GM18517 (cell line): Measurements from ENCODE around the gene TEKT2.

Experiments
- ATAC-seq: cut with Tn5 transposase; IDR thresholded peaks from one replicate; pipeline ENCODE4 v1.9.1; 2021; ENCODE audit warnings: mild to moderate bottlenecking, moderate library complexity; ENCODE audit not compliant: unreplicated experiment

Gene TEKT2

GRCh38 chr1:36100376-36100775 is 16.5 kb downstream of the TEKT2 start:
- no peak for ATAC-seq

DNA sequence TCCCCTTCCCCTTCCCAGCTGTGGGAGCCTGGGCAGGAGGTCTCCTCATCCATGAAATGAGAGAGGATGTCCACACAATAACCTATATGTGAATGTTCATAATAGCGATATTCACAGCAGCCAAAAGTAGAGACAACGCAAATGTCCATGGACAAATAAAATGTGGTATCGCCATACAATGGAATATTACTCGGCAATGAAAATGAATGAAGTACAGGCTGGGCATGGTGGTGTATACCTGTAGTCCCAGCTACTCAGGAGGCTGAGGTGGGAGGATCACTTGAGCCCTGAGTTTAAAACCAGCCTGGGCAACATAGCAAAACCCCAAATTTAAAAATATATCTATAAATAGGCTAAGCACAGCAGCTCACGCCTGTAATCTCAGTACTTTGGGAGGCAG is 17.7 kb downstream of the TEKT2 start:
- ATAC-seq: no peak

GRCh38 chr1:36106269-36106668 is 22.4 kb downstream of the TEKT2 start:
- no peak for ATAC-seq

DNA sequence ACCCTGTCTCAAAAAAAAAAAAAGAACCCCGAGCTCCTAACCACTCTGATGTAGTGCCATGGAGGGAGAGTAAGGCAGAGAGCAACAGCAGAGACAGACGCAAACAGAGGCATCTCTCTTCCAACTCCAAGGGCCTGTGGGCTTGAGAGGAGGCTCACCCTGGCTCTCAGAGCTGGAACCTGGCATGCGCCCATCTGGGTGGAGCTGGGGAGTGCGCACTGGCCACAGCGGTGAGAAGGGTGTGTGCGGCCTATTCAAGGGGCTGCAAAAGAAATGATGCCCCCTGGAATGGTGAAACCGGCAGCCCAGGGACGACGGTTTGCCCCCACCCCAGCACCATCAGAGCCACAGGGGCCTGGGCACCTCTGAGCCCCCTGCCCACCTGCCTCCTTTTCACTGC is 23.5 kb downstream of the TEKT2 start:
- ATAC-seq: no peak

DNA sequence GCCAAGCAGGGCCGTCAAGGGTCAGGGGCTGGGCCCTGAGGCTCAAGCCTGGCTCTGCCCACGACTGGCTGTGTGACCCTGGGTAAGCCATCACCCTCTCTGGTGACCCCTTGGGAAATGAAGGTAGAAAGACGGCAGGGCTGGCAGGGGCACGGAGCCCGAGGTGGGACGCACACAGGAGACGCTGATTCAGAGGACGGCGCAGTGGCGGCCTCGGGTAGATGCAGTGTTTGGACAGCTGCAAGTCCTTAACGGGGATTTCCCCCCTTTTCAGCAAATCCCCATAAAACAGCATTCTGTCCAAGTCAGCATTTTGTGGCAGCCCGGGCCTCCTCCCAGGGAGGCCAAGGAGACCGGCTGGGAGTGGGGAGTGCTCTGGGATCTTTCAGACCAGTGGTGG is 24.4 kb downstream of the TEKT2 start:
- no peak for ATAC-seq

DNA sequence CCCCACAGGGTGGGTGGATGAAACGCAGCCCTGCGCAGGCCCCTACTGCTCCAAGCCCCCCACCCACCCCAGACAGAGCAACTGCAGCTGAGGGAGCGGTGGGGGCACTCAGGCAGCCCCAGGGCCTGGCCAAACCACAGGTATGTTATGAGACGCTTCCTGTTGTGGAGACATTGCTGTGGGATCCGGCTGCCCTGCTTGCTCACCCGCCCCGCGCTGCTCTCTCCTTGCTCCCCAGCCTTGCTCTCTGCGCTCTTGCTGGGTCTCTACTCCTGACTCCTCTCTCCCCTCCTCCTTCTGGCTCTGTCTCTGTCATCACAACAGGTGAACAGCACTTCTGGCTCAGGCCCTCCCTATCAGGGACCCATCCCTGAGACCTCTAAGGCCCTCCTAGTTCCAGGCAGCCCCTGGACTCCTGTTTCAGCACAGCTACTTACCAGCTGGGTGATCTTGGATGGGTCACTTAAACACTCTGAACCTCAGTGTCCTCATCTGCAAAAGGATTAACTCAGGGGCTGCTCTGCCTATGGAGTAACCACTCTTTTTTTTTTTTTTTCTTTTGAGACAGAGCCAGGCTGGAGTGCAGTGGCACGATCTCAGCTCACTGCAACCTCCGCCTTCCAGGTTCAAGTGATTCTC is 25.3 kb downstream of the TEKT2 start:
- ATAC-seq: no peak

GRCh38 chr1:36111151-36111550 is 27.3 kb downstream of the TEKT2 start:
- no peak for ATAC-seq

GRCh38 chr1:36112823-36113222 is 28.9 kb downstream of the TEKT2 start:
- no peak for ATAC-seq

DNA sequence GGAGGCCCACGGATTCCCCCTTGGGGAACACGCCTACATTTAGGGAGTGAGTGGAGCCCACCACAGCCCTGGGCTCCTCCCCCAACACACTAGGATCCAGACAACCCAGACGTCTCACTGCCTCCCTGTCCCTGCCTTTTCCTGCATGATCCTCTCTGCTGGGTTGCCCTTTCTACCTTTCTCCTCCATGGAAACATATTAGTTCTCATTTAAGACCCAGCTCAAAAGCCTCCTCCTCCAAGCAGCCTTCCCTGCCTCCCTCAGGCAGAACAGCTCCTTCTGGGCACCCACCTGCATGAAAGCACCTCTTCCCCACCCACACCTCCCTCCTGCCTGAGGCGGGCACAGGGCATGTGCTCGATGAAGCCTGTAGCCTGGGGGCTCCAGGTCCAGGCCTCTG is 30.5 kb downstream of the TEKT2 start:
- ATAC-seq: no peak

GRCh38 chr1:36115200-36115669 is 31.3 kb downstream of the TEKT2 start:
- no peak for ATAC-seq

DNA sequence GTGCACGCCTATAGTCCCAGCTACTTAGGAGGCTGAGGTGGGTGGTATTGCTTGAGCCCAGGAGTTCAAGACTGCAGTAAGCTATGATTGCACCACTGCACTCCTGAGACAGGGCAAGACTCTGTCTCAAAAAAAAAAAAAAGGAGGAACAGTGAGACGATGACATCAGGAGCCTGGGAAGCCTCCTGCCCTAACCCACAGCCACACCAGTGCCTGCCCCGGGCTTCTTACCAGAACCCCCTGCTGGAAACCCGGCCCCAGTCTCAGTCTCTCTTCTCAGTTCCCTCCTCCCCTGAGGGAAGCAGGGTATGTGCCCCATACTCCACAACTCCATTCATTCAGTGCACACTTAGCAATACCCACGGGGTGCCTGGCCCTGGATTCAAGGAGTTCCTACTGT is 32.0 kb downstream of the TEKT2 start:
- no peak for ATAC-seq

DNA sequence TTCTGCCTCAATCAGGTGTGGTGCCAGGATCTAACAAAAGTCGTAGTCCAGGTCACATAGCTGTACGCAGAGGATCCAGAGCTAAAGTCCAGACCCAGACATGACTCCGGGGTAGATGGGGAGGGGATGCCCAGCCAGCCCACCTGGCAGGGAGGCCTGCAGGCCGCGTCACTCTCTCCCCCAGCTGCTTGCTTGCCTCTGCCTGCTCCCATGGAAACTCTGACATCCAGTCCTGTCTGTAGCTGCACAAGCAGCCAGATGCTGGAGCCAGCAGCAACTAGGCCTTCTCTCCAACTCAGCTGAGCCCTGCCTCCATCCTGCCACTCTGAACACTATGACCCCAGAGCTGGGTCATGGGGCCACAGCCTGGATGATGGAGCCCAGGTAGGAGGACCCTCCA is 33.0 kb downstream of the TEKT2 start:
- ATAC-seq: no peak

- no peak for ATAC-seq
Observed at GRCh38 chr1:36118447-36119204, 34.7 kb downstream of the TEKT2 start.

GRCh38 chr1:36119456-36119855 is 35.6 kb downstream of the TEKT2 start:
- no peak for ATAC-seq

- ATAC-seq: no peak
Observed at GRCh38 chr1:36122062-36123030, 38.5 kb downstream of the TEKT2 start.

DNA sequence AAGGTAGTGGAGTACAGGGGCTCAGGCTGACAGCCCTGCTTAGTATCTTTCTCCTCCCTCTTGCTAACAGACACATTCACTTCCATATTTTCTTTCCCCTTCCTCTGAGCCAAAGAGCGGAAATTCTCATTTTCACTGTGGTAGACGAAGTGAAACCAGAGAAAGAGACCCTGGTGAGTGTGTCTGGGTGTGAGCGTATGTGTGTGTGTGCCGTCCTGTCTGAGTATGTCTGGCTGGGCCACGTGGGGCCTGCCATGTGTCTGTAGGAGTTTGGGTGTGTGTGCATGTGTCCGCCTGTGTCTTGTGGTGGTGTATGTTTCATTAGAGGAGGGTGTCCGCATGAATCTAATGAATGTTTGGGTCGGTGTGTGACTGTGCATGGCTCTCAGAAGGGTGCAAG is 39.5 kb downstream of the TEKT2 start:
- no peak for ATAC-seq

- no peak for ATAC-seq
Observed at GRCh38 chr1:36124404-36125128, 40.7 kb downstream of the TEKT2 start.

GRCh38 chr1:36125129-36125991 is 41.5 kb downstream of the TEKT2 start, which contains the start of gene COL8A2:
COL8A2 (minus strand) TSS chr1:36125222; CDS start chr1:36100242, 24,980 bp downstream.
- no peak for ATAC-seq

DNA sequence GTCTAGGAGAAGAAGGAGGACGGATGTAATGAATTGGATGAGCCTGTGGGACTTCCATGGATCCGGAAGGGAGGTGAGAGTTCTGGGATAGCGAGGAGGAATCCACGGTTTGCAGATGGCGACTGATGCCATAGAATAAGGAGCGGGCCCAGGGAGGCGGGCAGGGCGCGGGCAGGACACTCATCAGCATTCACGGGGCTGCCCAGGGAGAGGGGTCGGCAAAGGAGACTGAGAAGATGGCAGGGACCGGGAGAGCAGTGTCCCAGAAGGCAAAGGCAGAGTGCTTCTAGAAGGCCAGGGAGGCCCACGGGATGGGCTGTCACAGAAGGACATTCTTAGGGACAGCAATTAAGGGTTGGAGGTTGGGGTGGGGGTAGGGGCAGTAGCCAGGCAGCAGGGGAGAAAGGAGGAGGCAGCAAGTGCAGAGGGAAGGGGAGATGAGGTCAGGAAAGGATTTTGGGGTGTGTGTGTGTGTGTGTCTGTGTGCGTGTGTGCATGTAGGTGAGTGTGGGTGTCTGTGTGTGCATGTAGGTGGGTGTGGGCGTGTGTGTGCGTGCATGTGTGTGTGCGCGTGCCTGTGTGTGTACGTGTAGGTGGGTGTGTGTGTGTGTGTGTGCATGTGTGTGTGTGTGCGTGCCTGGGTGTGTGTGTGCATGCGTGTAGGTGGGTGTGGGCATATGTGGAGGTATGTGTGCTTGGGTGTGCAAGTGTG is 42.3 kb downstream of the TEKT2 start:
- ATAC-seq: no peak
